LNCaP clone FGC (cell line): ENCODE results near the gene IQGAP2.

Experiments
- DNase-seq: peaks from one replicate; pipeline ENCODE4 v3.0.0-alpha.2; 2011; ENCODE audit warnings: low read depth
- H3K4me3 ChIP-seq: 2 replicates; pipeline ENCODE4 v1.5.1; 2011; ENCODE audit warnings: mild to moderate bottlenecking, low read depth, low read length, control low read depth
- CTCF ChIP-seq: IDR thresholded peaks from 2 replicates; pipeline ENCODE4 v1.5.1; 2012; ENCODE audit warnings: mild to moderate bottlenecking; ENCODE audit not compliant: control insufficient read depth, insufficient read depth; ENCODE audit errors: extremely low read depth

IQGAP2 gene

GRCh38 chr5:76378355-76378754, 24.7 kb upstream of the IQGAP2 start:
- no peak for TF ChIP-seq CTCF
- no peak overlapping the region for H3K4me3 ChIP-seq
- DNase-seq = no peak

- DNase-seq = peak; percentile 67
- H3K4me3 ChIP-seq = no peak overlapping the region
- no peak for TF ChIP-seq CTCF
These were observed 23.8 kb upstream of the IQGAP2 start for GRCh38 chr5:76379316-76379715.

GRCh38 chr5:76379855-76380254, 23.2 kb upstream of the IQGAP2 start:
- TF ChIP-seq CTCF = no peak
- peak; percentile 95 for DNase-seq
- no peak overlapping the region for H3K4me3 ChIP-seq

GRCh38 chr5:76380346-76381066, 22.6 kb upstream of the IQGAP2 start:
- TF ChIP-seq CTCF = no peak
- no peak for DNase-seq
- H3K4me3 ChIP-seq = no peak overlapping the region

- no peak overlapping the region for H3K4me3 ChIP-seq
- TF ChIP-seq CTCF = no peak
- DNase-seq = no peak
These were observed 19.8 kb upstream of the IQGAP2 start for GRCh38 chr5:76383126-76383832.

- no peak for TF ChIP-seq CTCF
- DNase-seq = no peak
- H3K4me3 ChIP-seq = no peak overlapping the region
These were observed 18.9 kb upstream of the IQGAP2 start for GRCh38 chr5:76384189-76384588.
